Activated CD4-positive, alpha-beta T cell treated with anti-CD3 and anti-CD28 coated beads, Interleukin-10, Interleukin-2, amounts not matched to agents 100 ng/mL and 50 ng/mL, durations not matched to agents 16 hours and 8 hours (primary cell): ENCODE measurements around the gene TMPRSS15.

Experiments used
- DNase-seq: peaks from one replicate; pipeline ENCODE4 v3.0.0-alpha.2; 2020

Gene TMPRSS15

GRCh38 chr21:18235545-18235944 lies 168.0 kb downstream of the TMPRSS15 start:
- DNase-seq: no peak

- no peak for DNase-seq
Observed at GRCh38 chr21:18228060-18228739, 175.4 kb downstream of the TMPRSS15 start.

GRCh38 chr21:18222346-18222745 lies 181.2 kb downstream of the TMPRSS15 start:
- DNase-seq: no peak

GRCh38 chr21:18220498-18220897 lies 183.1 kb downstream of the TMPRSS15 start:
- no peak for DNase-seq
